ENCODE data around the gene MEX3A.

- TF ChIP-seq, protein P1, sequence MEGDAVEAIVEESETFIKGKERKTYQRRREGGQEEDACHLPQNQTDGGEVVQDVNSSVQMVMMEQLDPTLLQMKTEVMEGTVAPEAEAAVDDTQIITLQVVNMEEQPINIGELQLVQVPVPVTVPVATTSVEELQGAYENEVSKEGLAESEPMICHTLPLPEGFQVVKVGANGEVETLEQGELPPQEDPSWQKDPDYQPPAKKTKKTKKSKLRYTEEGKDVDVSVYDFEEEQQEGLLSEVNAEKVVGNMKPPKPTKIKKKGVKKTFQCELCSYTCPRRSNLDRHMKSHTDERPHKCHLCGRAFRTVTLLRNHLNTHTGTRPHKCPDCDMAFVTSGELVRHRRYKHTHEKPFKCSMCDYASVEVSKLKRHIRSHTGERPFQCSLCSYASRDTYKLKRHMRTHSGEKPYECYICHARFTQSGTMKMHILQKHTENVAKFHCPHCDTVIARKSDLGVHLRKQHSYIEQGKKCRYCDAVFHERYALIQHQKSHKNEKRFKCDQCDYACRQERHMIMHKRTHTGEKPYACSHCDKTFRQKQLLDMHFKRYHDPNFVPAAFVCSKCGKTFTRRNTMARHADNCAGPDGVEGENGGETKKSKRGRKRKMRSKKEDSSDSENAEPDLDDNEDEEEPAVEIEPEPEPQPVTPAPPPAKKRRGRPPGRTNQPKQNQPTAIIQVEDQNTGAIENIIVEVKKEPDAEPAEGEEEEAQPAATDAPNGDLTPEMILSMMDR (IDR thresholded peaks at IDR 0.05 in 2 of 3, conservative IDR thresholded peaks at IDR 0.05 in 1 of 3; ENCODE audit: borderline replicate concordance in 1 of 3, insufficient read depth in 1 of 3, low read depth in 2 of 3, low read length in 2 of 3) = no peak
- TF ChIP-seq, protein P2, sequence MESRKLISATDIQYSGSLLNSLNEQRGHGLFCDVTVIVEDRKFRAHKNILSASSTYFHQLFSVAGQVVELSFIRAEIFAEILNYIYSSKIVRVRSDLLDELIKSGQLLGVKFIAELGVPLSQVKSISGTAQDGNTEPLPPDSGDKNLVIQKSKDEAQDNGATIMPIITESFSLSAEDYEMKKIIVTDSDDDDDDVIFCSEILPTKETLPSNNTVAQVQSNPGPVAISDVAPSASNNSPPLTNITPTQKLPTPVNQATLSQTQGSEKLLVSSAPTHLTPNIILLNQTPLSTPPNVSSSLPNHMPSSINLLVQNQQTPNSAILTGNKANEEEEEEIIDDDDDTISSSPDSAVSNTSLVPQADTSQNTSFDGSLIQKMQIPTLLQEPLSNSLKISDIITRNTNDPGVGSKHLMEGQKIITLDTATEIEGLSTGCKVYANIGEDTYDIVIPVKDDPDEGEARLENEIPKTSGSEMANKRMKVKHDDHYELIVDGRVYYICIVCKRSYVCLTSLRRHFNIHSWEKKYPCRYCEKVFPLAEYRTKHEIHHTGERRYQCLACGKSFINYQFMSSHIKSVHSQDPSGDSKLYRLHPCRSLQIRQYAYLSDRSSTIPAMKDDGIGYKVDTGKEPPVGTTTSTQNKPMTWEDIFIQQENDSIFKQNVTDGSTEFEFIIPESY (IDR thresholded peaks at IDR 0.05; ENCODE audit: extremely low read depth, insufficient replicate concordance, low read length) = no peak
- TF ChIP-seq FOSL1 (IDR thresholded peaks at IDR 0.05; ENCODE audit: low read depth) = no peak
- TF ChIP-seq JUND (IDR thresholded peaks at IDR 0.05) = no peak
- TF ChIP-seq ZFX (IDR thresholded peaks at IDR 0.05) = no peak
Observed at GRCh38 chr1:156062189-156062588, 20.1 kb downstream of the MEX3A start.
